Activated CD8-positive, alpha-beta memory T cell treated with anti-CD3 and anti-CD28 coated beads for 24 hours (primary cell): Measurements from ENCODE around the gene SYPL1.
"Not testable (repeated sequence)": the region's sequence is repeated elsewhere in the genome, so short reads cannot be mapped to it uniquely, and the experiment has no call there.

Experiments used
- DNase-seq: peaks from one replicate; pipeline ENCODE4 v3.0.0-alpha.2; 2020

SYPL1 gene

DNA sequence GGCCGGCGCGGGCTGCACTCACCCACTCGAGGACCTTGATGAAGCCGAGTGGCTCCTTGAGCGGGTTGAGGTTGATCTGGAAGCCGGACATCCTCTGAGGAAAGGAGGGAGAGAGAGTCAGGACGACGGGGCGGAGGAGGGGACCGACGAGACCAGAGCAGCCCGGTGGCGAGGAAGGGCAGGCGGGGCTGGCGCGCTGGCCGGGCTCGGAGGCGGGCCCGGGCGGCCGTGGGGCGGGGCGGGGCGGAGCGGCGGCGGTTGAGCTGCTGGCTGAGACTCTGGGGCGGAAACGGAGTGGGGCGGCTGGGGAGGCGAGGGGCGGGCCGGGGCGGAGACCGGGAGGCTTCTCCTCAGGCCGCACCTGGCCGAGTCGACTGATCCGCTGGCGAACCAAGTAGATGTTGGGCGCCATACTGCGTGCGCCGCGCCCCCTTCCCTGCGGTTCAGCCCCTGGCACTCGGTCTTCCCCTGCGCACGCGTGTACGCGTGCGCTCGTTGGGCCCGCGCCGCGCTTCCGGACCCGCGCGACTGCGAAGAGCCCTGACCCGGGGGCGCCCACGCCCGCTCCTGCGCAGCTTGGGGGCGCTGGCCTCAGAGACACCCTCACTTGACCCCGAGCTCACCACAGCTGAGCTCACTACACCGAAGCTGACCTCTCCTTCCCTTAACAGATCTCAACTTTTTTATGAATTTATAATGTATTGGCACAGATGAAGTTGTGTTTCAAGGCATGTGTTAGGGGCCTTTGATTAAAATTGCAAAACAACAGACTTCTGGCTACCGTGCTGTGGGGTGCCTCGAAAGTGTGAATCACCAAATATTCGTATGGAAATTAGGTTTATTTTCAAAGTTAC is at the start of gene SYPL1:
TSS of gene SYPL1 (minus strand) at position 195 of the 854 bp plus-strand sequence. CDS start at position 91, 104 bp downstream.
- DNase-seq = peak; percentile 95

DNA sequence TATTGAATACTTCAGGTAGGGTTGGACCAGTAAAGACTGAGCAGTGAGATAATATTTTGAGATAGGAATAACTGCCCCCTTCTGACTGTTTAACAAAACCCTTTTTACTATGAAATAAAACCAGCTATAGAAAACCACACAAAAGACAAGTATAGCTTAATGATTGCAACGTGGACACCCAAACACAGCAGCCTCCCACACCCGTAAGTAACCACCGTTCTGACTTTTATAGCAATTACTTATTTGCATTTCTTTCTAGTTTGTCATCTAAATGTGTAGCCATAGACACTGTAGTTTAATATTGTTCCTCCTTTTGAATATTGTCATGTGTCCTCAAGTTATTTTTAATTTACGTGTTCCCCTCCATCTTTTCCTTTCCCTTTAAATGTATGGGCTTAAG is 42.9 kb upstream of the SYPL1 start:
- no peak for DNase-seq

DNA sequence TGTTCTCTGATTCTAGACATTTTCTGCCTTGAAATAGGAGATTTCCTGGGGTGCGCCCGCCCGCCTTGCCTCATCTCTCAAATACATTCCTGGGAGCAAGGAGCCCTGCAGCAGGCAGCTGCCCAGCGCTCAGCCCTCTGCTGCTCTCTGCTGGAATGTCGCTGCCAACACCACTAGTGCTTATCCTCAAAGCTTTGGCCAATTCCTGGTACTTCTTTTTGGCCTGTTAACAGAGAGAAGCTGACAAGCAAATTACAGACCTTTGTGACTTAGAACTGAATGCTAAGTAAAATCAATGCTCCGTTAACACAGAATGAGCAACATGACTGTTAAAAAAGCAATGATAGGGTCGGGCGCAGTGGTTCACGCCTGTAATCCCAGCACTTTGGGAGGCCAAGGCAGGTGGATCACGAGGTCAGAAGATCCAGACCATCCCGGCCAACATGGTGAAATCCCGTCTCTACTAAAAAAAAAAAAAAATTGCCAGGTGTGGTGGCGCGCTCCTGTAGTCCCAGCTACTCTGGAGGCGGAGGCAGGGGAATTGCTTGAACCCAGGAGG is 41.9 kb upstream of the SYPL1 start:
- peak; percentile 87 for DNase-seq

DNA sequence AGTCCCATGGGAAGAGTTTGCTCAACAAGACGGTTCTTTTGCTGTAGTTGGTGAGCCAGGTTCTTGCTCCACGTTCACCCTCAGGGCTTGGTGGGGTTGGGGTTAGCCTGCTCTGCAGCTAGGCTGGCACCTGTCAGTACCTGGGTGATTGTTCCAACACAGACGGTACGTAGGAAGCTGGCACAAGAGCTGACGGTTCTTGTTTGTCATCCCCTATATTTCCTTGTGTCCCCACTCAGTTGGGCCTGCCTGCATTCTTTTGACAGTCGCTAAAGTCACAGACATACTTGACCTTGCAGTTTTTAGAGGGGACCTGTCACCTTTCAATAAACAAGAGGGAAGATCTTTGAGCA is 40.2 kb upstream of the SYPL1 start:
- no peak for DNase-seq

DNA sequence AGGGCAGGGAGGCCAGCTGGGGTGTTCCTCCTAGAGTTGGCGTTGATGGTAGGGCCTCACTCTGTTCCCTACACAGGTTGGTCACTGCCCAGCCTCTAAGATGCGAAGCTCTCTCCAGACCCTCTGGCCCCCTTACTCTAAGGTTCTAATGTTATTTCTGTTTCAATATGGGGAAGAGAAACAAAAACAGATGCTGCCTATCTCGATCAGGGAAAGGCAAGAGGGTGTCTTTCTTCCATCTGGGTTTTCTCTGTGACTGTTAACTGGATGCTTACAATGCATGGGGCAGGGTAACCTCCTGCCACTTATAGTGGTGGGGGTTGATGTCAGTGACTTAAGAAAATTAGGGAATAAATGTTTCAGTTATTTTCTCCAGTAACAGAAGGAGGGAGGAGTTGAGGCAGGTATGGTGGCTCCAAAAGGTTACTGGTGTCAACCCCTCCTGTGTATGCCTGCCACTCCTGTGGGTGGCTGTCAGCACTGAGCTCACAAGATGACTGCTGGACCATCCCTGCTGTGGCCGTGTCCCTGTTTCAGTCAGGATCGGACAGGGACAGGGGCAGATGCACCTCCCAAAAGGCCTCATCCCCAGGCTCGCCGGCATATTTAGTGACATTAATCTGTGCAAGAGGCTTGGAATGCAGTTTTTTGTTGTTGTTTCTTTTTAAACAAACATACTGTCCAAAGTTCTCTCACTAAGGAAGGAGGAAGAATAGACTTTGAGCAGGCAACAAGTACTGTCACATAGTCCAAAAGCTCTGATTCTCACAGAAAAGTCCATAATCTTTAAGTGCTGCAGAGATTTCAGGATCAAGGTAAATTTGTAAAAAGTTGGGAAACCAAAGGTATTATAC is 39.6 kb upstream of the SYPL1 start:
- no peak for DNase-seq

DNA sequence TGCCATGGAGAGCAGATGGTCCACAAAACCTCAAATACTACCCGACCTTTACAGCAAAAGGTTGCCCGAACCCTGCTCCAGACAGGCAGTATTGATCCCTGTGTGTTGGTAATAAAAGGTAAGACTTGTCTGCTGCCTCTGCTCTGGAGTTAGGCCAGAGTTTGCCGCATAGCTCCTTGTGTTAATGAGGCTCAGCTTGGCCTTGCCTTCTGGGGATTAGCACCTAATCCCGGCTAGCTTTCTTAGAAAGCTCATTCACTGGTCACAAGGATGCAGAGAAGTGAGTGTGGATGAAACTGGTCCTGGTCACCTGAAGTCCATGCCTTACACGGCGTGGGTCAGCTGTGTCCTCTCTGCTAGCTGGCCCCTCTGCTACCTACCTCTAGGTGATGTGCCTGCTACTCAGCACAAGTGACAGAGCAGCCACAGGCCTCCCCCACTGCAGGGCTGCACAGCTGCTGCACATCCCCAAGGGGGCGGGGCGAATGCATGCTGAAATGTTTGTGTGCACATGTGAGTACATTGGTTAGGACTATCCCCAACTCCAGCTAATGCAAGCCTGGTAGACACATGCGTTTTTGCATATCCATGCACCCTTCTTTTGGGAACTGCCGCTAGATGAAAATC is 31.7 kb upstream of the SYPL1 start:
- no peak for DNase-seq

DNA sequence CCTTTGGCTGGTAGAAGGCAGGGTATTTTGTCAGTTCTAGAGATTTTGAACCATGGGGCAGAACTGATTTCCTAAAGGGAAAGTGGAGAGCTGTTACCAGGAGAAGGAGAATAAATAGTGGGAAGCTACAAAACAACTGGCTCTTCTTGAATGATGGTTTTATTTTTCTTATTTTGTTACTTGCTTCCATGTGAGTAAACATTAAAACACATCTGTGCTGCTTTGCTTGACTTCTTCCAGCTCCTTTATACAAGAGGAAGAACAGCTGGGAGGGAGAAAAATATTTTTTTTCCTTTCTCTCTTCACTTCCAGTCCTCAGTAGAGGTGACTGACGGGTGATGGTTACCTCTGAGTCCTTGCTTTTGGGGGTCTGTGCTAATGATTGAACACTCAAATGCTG is 30.0 kb upstream of the SYPL1 start:
- no peak for DNase-seq

DNA sequence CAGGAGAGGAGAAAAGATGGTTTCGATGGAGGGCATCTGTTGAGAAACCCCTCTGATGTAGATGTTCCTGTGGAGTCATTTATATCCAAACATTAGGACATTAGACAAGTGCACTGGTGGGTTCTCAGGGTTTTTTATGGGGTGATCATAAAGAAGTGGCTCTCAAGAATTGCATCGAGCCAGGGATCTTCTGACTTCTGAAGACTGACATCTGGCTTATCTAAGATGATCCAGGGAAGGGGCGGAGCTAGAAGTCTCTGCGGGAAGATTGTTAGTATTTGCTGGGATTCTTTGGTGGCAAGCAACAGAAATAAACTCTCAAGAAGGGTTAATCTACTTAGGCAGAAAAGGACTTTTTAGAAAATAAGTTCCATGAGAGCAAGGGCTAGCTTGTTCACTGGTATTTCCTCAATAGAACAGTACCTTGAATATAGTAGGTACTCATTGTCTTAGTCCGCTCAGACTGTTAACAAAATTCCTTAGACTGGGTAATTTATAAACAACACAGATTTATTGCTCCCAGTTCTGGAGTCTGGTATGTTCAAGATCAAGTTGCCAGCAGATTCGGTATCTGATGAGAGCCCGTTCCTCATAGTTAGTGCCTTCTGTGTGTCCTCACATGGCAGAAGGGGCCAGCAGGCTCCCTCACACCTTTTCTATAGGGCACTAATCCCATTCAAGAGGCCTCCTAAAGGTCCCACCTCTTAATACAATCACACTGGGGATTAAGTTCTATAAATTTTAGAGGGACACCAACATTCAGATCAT is 28.5 kb upstream of the SYPL1 start:
- DNase-seq = no peak

DNA sequence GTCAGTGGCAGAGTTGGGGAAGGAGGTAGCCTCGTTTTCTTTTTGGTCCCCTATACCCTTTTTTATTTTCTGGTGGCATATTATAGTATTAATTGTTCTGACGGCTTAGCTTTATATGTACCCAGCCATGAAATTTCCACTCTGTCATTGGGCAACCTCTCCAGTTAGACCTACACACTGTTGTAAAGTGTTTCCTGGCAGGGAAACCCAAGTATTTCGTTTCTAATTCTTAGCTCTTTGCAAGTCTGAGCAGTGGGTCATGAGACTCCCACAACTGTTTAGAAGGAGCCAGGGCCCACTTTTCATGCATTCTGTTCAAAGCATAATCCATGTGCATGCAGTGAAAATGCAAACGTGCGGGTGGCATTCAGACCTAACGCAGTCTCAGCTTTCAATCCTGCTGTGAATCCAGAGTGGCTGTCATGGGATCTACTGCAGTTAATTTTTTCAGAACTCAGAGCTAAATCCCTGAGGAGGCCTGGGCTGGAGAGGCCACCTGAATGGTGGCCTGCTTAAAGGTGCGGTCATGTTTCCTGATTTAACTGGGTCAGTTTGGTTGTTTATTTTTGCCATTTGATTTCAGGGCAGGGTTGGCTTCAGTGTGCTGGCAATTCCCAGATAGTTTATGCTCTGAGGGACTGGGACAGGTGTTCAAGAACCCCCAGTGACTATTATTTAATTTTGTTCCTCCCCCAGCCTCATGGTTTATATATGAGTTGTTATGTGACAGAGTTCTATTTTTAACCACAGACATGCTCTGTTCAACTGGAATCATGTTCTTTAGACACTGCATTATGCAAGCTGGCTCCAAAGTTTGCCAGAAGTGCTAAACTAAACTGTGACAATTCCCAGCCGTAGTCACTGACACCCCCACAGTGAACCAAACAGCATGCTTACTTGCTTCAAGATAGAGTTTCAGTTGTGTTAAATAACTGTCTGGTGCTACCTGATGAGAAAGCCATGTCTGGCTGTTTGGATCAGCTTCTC is 27.4 kb upstream of the SYPL1 start:
- DNase-seq = no peak

DNA sequence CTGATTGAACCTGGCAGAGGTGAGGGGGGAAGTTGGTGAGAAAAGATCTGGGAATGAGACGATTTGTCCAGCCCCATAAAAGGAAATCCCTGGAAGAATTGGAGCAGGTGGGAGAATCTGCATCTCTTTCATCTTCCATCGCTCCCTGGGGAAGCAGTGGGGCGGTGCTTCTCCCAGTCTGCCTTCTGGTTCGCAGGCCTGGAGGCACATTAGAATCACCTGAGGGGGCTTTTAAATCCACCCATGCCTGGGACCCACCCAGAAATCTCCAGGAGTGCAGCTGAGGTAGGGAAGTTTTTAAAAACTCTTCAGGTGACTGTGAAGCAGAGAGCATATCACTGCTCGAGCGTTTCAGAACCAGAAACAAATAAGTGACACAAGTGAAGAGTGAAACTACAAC is 26.7 kb upstream of the SYPL1 start:
- DNase-seq = no peak

DNA sequence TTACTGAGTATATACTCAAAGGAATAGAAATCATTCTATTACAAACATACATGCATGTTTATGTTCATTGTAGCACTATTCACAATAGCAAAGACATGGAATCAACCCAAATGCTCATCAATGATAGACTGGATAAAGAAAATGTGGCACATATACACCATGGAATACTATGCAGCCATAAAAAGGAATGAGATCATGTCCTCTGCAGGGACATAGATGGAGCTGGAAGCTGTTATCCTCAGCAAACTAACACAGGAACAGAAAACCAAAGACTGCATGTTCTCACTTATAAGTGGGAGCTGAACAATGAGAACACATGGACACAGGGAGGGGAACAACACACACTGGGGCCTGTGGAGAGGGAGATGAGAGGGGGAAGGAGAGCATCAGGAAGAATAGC is 26.1 kb upstream of the SYPL1 start:
- not testable (repeated sequence) for DNase-seq

DNA sequence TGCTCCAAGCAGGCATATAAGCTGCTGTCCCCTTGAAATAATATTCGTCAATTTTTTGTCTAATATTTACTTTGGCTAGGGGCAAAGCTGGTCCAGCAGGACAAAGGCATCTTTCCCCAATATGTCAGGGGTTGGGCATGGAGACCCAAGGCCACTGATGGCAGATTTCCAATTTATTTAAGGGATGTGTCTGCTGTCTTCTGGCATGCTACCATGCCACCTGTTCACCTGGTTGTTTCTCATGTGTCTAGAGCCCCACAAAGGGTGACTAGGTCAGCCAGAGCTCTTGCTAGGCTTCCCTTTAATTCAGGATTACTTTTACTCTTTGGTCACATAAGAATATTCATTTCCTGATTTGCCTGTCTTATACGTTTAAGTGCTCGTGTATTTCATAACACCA is 22.1 kb upstream of the SYPL1 start:
- no peak for DNase-seq

DNA sequence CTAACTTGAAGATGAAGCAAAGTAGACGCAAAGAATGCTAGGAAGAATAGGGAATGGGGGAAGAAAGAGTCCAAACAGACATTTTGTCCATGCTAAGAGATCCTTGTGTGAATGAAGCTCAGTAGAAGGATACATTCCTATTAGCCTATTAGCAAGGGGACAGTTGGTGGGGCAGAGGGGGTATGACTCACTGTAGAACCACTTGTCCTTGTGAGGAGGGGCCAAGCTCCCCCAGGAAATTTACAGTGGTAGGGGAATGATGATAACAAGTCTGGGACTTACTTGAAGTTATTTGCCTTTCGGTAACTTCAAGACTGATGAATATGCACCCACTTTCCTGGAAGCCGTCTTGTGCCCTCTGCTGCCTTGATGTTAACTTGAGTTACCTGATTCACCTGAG is 17.2 kb upstream of the SYPL1 start:
- no peak for DNase-seq

DNA sequence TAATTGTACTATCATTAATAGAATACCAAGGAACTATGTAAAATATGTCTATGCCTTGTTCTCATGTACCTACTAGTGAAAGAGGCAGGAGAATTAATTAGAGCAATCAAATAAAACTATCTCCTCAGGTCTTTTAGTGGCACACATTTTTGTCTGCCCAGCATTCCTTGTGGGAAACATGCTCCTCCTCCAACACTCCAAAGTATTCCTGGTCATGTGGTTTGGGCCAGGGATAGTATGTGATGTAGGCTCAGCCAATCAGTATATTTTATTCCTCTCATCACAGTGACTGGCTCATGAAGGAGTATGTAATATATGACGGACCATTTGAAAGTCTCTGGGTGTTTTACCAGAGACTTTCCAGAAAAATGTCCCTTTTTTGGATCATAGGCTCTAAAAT is 16.7 kb upstream of the SYPL1 start:
- no peak for DNase-seq

DNA sequence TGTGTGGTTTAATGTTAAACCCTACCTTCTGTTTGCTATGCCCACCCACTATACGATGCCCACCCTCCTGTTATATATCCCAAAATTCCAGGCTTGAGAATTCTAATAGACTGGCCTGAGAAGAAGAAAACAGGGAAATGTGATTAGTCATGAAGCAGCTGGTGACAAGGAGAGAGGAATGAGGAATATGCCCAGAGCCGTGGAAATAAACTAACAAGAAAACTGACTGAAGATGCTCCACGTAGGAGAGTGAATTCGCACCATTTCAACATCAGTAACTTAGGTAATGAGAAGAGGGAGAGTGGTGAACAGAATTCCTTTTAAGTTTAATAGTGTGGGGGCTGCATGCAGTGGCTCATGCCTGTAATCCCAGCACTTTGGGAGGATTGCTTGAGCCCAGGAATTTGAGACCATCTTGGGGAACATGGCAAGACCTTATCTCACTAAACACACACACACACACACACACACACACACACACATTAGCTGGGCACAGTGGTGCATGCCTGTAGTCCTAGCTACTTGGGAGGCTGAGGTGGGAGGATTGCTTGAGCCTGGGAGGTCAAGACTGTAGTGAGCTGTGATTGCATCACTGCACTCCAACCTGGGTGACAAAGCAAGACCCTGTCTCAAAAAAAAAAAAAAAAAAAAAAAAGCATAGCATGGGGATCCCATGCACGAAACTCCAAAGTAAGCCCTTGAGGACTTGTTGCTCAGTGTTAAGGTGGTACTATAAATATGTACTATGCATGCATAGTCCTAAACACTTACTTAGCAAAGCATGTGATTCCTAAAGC is 16.1 kb upstream of the SYPL1 start:
- DNase-seq = no peak

DNA sequence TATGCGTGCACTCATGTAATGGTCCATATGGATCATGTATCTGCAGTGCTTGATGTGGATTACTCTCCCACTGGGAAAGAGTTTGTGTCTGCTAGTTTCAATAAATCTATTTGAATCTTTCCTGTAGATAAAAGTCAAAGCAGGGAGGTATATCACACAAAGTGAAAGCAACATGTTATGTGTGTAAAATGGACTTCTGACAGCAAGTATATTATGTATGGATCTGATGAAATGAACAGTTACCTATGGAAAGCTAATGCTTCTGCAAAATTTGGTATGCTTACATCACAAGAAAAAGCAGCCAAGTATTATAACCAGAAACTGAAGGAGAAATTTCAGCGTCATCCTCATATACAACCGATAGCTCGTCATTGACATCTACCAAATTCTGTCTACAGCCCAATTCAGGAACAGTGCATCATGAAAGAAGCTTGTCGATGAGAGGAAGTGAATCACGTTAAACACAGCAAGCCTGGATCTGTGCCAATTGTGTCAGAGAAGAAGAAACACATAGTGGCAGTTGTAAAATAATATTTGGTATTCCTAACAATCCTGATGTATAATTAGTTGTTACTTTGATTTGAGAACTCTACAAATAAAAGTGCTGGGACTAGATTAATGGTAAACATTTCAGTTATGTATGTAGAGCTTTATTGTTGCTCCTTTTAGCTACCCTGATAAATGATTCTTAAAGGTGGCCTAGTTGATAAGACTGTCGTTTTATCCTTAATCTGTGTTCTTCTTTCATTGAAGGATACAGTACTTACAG is 14.2 kb upstream of the SYPL1 start:
- DNase-seq = no peak

DNA sequence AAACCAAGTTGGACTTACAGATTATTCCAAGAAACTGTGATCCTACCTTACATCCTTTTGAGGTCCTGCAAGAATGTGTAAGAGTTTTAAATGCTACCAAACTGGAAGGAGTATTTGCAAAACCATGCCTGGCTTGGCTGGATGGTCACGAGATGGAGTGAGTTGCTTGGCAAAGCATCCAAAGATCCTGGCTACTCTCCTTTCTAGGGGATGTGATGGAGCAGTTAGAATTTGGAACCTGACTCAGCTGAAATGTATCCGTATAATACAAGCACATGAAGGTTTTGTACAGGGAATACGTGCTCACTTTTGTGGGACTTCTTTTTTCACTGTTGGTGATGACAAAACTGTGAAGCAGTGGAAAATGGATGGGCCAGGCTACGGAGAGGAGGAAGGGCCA is 13.3 kb upstream of the SYPL1 start:
- DNase-seq = no peak

DNA sequence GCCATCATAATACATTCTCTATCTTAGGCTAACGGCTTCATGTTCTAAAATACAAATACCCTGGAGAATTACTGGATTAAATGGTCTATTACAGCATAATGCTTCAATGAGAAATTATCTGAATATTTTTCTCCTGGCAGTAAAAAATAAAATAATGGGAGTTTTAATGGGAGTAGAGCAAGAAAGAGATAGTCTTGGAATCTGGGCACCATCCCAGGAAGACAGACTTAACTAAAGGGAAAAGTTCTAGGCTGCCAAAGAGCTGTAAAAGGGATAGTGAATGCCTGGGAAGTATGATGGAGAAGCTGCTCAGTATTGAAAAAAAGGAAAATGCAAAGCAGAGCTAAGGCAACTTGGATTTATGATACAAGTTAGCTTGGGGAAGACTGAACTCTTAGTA is 12.1 kb upstream of the SYPL1 start:
- DNase-seq = no peak

DNA sequence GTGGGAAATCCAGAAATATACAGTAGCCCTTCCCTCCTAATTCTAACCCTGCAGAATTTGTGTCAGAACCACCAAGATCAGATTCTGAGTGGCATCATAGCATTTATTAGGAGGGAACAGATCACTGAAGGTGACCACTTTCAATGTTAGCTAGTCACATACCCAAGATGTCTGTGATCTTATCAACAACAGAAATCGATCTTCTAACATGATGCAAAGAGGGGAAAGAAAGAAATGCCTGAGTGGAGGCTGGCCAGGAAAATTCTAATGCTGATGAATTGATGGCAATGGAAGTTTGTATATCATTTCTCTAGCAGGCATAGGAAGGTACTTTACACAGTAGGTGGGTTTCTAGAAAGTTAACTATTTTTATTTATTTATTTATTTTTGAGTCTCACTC is 10.6 kb upstream of the SYPL1 start:
- no peak for DNase-seq
